HEK293 (cell line): Measurements from ENCODE around the gene TBC1D24.

Source experiments
- CTCF ChIA-PET: fragments of 350-600 bp; formaldehyde crosslinking; extraction: SDS; loops from one replicate; lab custom pipeline; 2021; ENCODE audit warnings: antibody characterized with exemption; lab: Yijun Ruan, JAX
- POLR2A ChIA-PET: fragments of 300-600 bp; formaldehyde crosslinking; extraction: SDS; loops from one replicate; lab custom pipeline; 2020; ENCODE audit warnings: antibody characterized with exemption, inconsistent platforms; lab: Yijun Ruan, JAX
- H3K27ac ChIP-seq: fragments of 200-500 bp; sonication (Bioruptor generic); 2 replicates; pipeline ENCODE4 v1.5.1; 2014; ENCODE audit warnings: low read depth, low read length, control low read depth, inconsistent platforms; ENCODE audit errors: extremely low read depth
- H3K36me3 ChIP-seq, 2 experiments: fragments of 200-500 bp in 1 of 2; sonication (Bioruptor generic) in 1 of 2; 1 replicate in 1 of 2; 2 replicates in 1 of 2; pipeline ENCODE4 v1.5.1; 2014 to 2017; ENCODE audit warnings: inconsistent platforms in 2 of 2, low read length in 2 of 2; ENCODE audit not compliant: control insufficient read depth in 2 of 2, insufficient read depth in 1 of 2
- H3K4me1 ChIP-seq: fragments of 200-500 bp; sonication (Bioruptor generic); 2 replicates; pipeline ENCODE4 v1.5.1; 2014; ENCODE audit warnings: mild to moderate bottlenecking, low read length, inconsistent platforms; ENCODE audit not compliant: control insufficient read depth, insufficient read depth
- H3K4me3 ChIP-seq: 2 replicates; pipeline ENCODE4 v1.5.1; 2011; ENCODE audit warnings: low read depth, mild to moderate bottlenecking, control low read depth, low read length, moderate library complexity
- H3K9me3 ChIP-seq: fragments of 200-500 bp; sonication (Bioruptor generic); 2 replicates; pipeline ENCODE4 v1.5.1; 2014; ENCODE audit warnings: low read depth, low read length, inconsistent platforms; ENCODE audit not compliant: control insufficient read depth, insufficient read depth
- REST ChIP-seq: fragments of 450-650 bp; formaldehyde crosslinking; IDR thresholded peaks from 2 replicates; pipeline ENCODE4 v1.5.1; 2016; ENCODE audit warnings: missing biosample characterization, missing genetic modification characterization
- SCRT1 ChIP-seq: fragments of 450-650 bp; formaldehyde crosslinking; IDR thresholded peaks from 2 replicates; pipeline ENCODE4 v1.5.1; 2016; ENCODE audit warnings: missing biosample characterization, missing genetic modification characterization, borderline replicate concordance
- SCRT2 ChIP-seq: fragments of 450-650 bp; formaldehyde crosslinking; IDR thresholded peaks from 2 replicates; pipeline ENCODE4 v1.5.1; 2016; ENCODE audit warnings: missing biosample characterization, missing genetic modification characterization
- ZFP41 ChIP-seq: fragments of 450-650 bp; formaldehyde crosslinking; IDR thresholded peaks from 2 replicates; pipeline ENCODE4 v1.5.1; 2016; ENCODE audit warnings: missing biosample characterization, missing genetic modification characterization, borderline replicate concordance
- ZNF121 ChIP-seq: fragments of 450-650 bp; formaldehyde crosslinking; IDR thresholded peaks from 2 replicates; pipeline ENCODE4 v1.5.1; 2016; ENCODE audit warnings: missing biosample characterization, missing genetic modification characterization
- ZNF146 ChIP-seq: fragments of 450-650 bp; formaldehyde crosslinking; IDR thresholded peaks from 2 replicates; pipeline ENCODE4 v1.5.1; 2016; ENCODE audit warnings: missing biosample characterization, missing genetic modification characterization
- ZNF341 ChIP-seq: fragments of 450-650 bp; formaldehyde crosslinking; IDR thresholded peaks from 2 replicates; pipeline ENCODE4; 2016; ENCODE audit warnings: low read depth, missing biosample characterization, missing genetic modification characterization
- ZNF488 ChIP-seq: fragments of 450-650 bp; formaldehyde crosslinking; IDR thresholded peaks from 2 replicates; pipeline ENCODE4 v1.5.1; 2016; ENCODE audit warnings: missing biosample characterization, missing genetic modification characterization
- TF ChIP-seq, protein P1 (sequence below): fragments of 450-650 bp; formaldehyde crosslinking; IDR thresholded peaks from 2 replicates; pipeline ENCODE4 v1.5.1; 2016; ENCODE audit warnings: missing biosample characterization, missing genetic modification characterization

The TBC1D24 gene

DNA sequence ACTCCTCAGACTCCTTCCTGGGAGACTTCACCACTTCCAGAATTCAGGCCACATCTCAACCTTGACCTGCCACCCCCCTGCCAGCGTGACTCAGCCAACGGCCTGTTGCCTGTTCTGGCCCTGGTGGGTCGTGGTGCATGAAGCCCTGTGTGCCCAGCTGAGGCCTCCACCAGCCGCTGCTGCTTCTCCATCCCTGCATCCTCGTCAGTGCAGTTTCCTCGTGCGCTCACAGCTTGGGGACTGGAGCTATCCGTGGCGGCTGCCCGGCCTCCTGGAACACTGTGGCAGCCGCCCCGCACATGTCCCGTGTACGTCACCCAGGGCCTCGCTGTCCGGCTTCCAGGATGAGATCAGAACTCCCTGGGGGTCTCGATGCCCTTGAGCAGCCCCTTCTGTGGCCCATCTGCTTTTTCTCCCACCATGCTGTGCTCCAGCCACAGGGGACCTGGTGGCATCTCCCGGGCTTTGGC lies 23.0 kb upstream of the TBC1D24 start (continued):
- no peak for TF ChIP-seq ZFP41 (tag by site-specific recombination)

- ChIA-PET CTCF (no interaction called here), POLR2A (interaction anchor here (0.5 to 1.5 kb wide), 2 partner anchors 15 to 16 kb away, joined by 3 to 5 read pairs; no protein-coding TSS in a partner anchor)
- H3K36me3 ChIP-seq = peaks cover 7 to 92% of the 10 kb centered on the region in 2 experiments; a peak in 2 of 3 replicates
- TF ChIP-seq ZNF121 (tag by site-specific recombination) (peak; percentile 61; the same call in 1 of the 2 replicates), ZNF146 (tag by site-specific recombination) (peak; percentile 100), ZNF341 (tag by site-specific recombination) (no peak)
- H3K4me3 ChIP-seq = no peak overlapping the region
- H3K4me1 ChIP-seq = no peaks in the 10 kb centered on the region
- no peaks in the 10 kb centered on the region for H3K9me3 ChIP-seq
- H3K27ac ChIP-seq = no peak overlapping the region
These were observed 22.3 kb upstream of the TBC1D24 start for GRCh38 chr16:2452650-2453049.

GRCh38 chr16:2455081-2455845 lies 19.7 kb upstream of the TBC1D24 start:
- ChIA-PET POLR2A (interaction anchor here (0.6 to 1.1 kb wide), 5 partner anchors 12 to 296 kb away, joined by 3 to 4 read pairs (median 3); no protein-coding TSS in a partner anchor), CTCF (no interaction called here)
- peaks cover under 1 to 68% of the 10 kb centered on the region in 2 experiments; a peak in 2 of 3 replicates for H3K36me3 ChIP-seq
- no peak overlapping the region for H3K27ac ChIP-seq
- no peak overlapping the region for H3K4me3 ChIP-seq
- H3K9me3 ChIP-seq = no peaks in the 10 kb centered on the region
- peaks cover 11% of the 10 kb centered on the region for H3K4me1 ChIP-seq
- peak; percentile 82 for TF ChIP-seq REST
- TF ChIP-seq, protein P1, sequence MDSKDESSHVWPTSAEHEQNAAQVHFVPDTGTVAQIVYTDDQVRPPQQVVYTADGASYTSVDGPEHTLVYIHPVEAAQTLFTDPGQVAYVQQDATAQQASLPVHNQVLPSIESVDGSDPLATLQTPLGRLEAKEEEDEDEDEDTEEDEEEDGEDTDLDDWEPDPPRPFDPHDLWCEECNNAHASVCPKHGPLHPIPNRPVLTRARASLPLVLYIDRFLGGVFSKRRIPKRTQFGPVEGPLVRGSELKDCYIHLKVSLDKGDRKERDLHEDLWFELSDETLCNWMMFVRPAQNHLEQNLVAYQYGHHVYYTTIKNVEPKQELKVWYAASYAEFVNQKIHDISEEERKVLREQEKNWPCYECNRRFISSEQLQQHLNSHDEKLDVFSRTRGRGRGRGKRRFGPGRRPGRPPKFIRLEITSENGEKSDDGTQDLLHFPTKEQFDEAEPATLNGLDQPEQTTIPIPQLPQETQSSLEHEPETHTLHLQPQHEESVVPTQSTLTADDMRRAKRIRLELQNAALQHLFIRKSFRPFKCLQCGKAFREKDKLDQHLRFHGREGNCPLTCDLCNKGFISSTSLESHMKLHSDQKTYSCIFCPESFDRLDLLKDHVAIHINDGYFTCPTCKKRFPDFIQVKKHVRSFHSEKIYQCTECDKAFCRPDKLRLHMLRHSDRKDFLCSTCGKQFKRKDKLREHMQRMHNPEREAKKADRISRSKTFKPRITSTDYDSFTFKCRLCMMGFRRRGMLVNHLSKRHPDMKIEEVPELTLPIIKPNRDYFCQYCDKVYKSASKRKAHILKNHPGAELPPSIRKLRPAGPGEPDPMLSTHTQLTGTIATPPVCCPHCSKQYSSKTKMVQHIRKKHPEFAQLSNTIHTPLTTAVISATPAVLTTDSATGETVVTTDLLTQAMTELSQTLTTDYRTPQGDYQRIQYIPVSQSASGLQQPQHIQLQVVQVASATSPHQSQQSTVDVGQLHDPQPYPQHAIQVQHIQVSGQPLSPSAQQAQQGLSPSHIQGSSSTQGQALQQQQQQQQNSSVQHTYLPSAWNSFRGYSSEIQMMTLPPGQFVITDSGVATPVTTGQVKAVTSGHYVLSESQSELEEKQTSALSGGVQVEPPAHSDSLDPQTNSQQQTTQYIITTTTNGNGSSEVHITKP (tag by site-specific recombination) = no peak

DNA sequence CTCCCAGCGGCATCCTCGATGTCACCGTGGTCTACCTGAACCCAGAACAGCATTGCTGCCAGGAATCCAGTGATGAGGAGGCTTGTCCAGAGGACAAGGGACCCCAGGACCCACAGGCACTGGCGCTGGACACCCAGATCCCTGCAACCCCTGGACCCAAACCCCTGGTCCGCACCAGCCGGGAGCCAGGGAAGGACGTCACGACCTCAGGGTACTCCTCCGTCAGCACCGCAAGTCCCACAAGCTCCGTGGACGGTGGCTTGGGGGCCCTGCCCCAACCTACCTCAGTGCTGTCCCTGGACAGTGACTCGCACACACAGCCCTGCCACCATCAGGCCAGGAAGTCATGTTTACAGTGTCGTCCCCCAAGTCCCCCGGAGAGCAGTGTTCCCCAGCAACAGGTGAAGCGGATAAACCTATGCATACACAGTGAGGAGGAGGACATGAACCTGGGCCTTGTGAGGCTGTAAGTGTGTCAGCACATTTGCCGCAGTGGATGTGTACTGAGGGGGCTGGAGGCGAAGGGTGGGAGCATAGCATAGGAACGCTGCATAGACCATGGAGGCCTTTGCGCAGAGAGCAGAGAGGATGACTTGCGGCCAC lies 18.3 kb upstream of the TBC1D24 start:
- no peak overlapping the region for H3K4me3 ChIP-seq
- CTCF ChIA-PET = no interaction called here
- peaks cover 15% of the 10 kb centered on the region for H3K4me1 ChIP-seq
- H3K9me3 ChIP-seq = no peaks in the 10 kb centered on the region
- peaks cover 0 to 65% of the 10 kb centered on the region in 2 experiments; a peak in 2 of 3 replicates for H3K36me3 ChIP-seq
- POLR2A ChIA-PET = interaction anchor here (1.0 to 1.5 kb wide), 3 partner anchors 12 to 17 kb away, joined by 3 to 4 read pairs (median 3); no protein-coding TSS in a partner anchor
- TF ChIP-seq ZNF488 (tag by site-specific recombination) = no peak
- TF ChIP-seq SCRT2 (tag by site-specific recombination) = peak; percentile 94
- TF ChIP-seq SCRT1 = peak; percentile 83; the same call in 1 of the 2 replicates
- H3K27ac ChIP-seq = no peak overlapping the region
